NCI-H2227 (cell line): ENCODE data around the gene PPP4R1.
"Not testable (repeated sequence)": the region's sequence is repeated elsewhere in the genome, so short reads cannot be mapped to it uniquely, and the experiment has no call there.

Experiments used
- DNase-seq: peaks from one replicate; lab custom pipeline; 2025; ENCODE audit not compliant: unreplicated experiment; lab: John Stamatoyannopoulos, UW

The PPP4R1 gene

GRCh38 chr18:9631814-9632496, 17.6 kb upstream of the PPP4R1 start:
- no peak for DNase-seq

- no peak for DNase-seq
Observed at GRCh38 chr18:9630444-9630843, 16.1 kb upstream of the PPP4R1 start.

DNA sequence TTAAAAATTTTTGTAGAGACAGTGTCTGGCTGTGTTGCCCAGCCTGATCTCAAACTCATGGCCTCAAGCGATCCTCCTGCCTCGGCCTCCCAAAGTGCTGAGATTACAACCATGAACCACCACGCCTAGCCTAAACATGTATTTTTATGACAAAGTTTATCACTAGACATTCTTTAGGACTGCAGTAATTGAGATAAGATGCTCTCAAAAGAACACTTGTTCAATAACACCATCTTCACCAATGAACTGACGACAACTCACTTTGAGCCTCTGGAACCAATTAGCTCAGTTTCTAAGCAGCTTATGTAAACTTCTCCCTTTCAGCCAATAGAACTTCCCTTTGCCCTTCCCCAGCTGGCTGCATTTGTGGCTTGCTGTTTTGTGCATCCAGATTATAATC, 15.3 kb upstream of the PPP4R1 start:
- DNase-seq: no peak

- no peak for DNase-seq
Observed at GRCh38 chr18:9628984-9629383, 14.6 kb upstream of the PPP4R1 start.

DNA sequence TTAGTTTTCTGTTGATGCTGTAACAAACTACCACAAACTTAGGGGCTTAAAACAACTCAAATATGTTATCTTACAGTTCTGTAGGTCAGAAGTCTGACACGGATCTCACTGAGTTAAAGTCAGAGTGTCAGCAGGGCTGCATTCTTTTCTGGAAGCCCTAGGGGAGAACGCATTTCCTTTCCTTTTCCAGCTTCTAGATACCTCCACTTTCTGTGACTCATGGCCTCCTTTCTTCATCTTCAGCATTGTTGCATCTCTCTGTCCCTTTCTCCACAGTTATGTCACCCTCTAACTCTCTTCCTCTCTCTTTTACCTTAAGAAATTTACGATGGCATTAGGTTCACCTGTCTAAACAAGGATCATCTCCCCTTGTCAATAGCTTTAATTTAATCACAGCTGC, 13.3 kb upstream of the PPP4R1 start:
- DNase-seq: no peak

DNA sequence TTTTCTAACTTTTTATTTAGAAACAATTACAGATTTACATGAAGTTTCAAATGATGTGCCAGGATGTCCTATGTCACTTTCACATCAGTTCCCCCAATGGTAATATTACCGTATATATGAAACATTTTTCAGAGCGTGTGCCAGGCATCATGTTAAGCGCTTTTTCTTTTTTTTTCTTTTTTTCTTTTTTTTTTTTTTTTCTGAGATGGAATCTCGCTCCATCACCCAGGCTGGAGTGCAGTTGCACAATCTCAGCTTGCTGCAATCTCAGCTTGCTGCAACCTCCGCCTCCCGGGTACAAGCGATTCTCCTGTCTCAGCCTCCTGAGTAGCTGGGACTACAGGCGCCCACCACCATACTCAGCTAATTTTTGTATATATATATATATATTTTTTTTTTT, 5.6 kb upstream of the PPP4R1 start:
- DNase-seq: no peak

- DNase-seq: no peak
Observed at GRCh38 chr18:9619545-9619944, 5.2 kb upstream of the PPP4R1 start.

DNA sequence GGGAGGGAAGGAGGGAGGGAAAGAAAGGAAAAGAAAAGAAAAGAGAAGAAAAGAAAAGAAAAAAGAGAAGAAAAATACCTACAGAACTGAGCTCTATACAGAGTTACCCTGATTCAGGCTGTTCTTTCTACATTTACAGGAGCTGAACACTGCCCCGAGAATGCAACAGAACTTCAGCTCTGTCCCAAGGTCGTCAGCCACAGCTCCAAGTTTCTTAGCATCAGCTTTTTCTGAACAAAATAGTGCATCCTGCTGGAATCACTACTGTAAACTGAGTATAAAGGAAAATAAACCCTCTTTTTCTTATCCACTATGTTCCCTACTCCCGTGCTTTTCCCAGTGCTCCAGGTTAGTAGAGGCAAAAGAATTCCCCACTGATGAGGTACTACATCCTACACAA, 4.7 kb upstream of the PPP4R1 start:
- DNase-seq: no peak

DNA sequence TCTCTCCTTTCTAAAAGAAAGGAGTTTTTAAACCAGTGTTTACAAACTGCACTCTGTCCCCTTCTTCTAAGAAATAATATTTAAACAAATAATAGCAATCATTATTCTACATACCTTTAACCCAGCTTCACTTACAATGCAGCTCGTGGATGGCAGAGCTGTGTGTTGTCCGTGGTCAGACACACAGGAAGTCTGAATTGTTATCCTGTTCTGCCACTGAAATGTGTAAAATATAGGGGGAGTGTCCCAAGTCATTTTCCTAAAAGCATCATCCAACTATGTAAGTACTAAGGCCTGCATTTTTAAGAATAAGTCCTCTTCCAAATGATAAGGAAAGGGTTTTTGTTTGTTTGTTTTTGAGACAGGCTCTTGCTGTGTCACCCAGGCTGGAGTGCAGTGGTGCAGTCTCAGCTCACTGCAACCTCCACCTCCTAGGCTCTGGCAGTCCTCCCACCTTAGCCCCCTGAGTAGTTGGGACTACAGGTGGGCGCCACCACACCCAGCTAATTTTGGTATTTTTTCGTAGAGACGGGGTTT, 2.7 kb upstream of the PPP4R1 start:
- no peak for DNase-seq

DNA sequence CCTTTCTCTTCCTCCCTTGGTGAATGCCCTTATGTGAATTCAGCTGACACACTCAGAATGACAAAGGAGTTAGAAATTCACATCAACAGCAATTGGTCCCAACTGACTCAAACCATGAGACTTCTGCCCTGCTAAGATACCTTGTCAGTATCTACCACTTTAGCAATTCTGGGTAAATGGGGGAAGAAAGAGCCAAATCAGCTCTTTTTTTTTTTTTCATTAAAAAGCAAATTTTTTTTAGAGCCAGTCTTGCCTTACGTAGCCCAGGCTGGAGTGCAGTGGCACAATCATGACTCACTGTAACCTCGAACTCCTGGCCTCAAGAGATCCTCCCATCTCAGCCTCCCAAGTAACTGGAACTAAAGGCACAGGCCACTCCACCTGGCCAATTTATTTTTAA, 1.7 kb upstream of the PPP4R1 start:
- DNase-seq: no peak

GRCh38 chr18:9615280-9615797, 980 bp upstream of the PPP4R1 start:
- DNase-seq: peak; percentile 38

DNA sequence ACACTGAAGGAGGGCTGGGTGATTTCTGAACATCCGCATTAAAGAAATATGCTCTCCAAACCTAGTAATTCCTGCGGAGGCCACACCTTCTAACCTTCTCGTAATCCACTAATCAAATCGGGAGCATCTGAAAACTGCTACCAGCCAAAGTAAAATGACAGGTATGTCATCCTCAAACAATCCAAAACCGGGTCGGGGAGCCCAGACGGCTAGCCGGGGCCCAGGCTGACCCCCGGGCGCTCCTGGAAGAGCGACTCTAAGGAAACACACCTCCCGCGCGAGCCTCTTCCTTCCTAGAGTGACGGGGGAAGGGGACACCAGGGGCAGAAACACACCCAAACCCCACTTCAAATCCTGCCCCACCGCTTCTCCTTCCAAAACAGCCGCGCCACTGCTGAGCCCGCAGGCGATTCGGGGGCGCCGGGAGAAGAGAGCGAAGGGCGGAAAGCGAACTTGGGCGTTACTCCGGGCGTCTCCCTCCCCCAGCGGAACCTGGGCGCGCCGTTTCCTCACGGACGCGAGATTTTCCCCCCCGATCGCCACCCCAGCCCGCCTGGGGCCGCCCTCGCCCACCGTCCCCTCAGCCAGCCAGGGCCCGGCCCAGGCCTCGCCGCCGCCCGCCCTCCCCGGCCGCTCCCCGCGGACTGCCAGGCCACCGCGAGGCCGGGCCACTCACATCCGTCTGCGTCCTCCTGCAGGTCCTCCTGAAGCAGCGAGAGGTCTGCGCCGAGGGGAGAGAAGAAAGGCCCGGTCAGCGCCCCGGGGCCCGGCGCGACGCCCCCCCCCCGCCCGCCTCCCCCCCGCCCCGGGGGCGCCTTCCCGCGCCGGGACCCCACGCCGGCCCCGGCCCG, 584 bp downstream of the PPP4R1 start:
- DNase-seq: peak; percentile 66

DNA sequence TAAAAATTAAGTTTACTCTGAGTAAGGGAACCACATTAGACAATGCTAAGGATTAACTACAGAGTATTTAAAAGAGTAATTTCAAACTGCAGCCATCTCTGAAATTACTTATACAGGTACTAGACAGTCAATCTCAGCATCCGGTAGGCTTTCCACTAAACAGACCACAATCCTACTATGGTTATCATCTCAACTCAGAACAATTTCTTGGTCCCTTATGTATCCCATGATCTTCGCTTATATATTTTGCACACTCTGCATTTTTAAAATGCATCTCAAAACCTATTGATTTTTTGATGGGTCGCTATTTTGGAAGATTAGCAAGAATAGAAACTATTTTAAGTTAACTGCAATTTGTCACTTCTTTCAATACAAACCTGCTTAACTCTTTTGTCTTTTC, 1.4 kb downstream of the PPP4R1 start:
- no peak for DNase-seq

GRCh38 chr18:9612215-9612830, 2.0 kb downstream of the PPP4R1 start:
- DNase-seq: peak; percentile 57

GRCh38 chr18:9609190-9609589, 5.2 kb downstream of the PPP4R1 start:
- DNase-seq: no peak

GRCh38 chr18:9608728-9609127, 5.6 kb downstream of the PPP4R1 start:
- no peak for DNase-seq

GRCh38 chr18:9608298-9608697, 6.1 kb downstream of the PPP4R1 start:
- DNase-seq: no peak

DNA sequence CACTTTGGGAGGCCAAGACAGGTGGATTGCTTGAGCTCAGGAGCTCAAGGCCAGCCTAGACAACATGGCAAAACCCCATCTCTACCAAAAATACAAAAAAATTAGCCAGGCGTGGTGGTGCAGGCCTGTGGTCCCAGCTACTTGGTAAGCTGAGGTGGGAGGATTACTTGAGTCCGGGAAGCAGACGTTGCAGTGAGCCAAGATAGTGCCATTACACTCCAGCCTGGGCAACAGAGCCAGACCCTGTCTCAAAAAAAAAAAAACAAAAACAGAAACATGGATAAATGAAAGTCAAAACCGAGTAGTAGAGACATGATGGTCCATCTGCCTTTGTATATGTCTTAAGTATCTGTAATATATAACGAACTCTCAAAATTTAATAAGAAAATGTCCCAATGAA, 7.2 kb downstream of the PPP4R1 start:
- not testable (repeated sequence) for DNase-seq

- DNase-seq: no peak
Observed at GRCh38 chr18:9606039-9606438, 8.3 kb downstream of the PPP4R1 start.

DNA sequence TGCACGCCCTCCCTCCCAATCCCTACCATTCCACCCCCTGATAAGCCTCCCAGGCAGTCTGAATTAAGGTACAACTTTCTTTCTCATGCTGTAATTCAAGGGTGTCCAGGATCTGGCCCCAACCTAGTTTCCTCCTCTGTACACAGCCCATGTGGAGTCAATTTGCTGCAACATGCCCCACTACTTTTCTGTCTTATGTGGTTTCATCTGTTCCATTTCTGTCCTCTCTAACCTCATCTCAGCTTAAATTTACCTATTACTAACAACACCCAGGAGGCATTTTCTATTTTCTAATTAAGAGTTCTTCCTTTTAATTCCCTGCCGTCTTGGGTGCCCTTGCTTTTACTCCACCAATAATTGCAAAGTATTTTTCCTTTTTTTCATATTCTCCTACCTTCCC, 10.0 kb downstream of the PPP4R1 start:
- DNase-seq: no peak

DNA sequence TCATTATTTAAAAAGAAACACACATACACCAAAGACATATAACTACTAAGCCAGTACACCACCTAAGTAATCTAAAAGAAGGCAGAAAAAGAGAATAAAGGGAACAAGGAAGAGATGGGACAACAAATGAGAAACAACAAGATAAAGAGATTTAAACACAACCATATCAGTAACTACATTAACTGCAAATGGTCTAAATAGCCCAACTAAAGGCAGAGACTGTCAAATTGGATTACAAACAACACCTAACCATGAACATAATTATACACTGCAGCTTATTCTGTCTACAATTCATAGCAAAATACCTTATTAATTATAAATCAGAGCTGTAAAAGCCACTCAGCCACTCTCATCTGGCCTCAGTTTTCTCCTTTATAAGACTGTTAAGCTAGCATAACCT, 15.0 kb downstream of the PPP4R1 start:
- no peak for DNase-seq

DNA sequence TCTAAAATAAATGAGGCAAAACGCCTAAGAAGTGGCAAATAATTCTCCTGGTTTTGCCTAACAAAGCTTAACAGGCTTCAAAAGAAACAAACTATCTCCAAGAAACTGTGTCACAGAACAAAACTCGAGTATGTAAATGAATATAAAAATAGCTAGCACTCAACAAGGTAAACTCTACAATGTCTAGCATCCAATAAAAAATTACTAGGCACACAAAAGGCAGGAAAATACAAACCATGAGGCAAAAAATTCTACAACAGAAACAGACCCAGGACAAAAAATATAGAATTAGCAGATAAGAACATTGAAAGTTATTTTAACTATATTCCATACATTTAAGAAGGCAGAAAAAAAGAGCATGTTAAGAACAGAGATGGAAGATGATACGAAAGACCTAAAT, 16.8 kb downstream of the PPP4R1 start:
- no peak for DNase-seq
